HCT116 (cell line): Measurements from ENCODE around the gene CFL1. TPM values are rescaled to one million over a fixed set of nuclear protein-coding genes. Genes with fewer than 3 reads are reported as not detected.

Experiments used
- ATAC-seq: fragments of 200-7000 bp; cut with Tn5 transposase; 2 replicates; pipeline ENCODE4 v1.9.1; 2020; ENCODE audit warnings: mild to moderate bottlenecking, moderate library complexity
- BruUV-seq: library from RNA; stranded (reverse); fragments of 400-500 nt; replicated peaks from 2 replicates; lab custom pipeline; 2021; lab: Mats Ljungman, UMichigan
- CTCF ChIA-PET: fragments of 300-600 bp; sonication (Branson Sonifier 250); formaldehyde crosslinking; loops from one replicate; lab custom pipeline; 2021; ENCODE audit warnings: antibody characterized with exemption; lab: Charles Lee
- POLR2A ChIA-PET: fragments of 300-600, 350-600 bp; sonication (Branson Sonifier 250); formaldehyde crosslinking; loops from one replicate; lab custom pipeline; 2021; ENCODE audit warnings: antibody characterized with exemption; lab: Charles Lee
- RAD21 ChIA-PET, 2 experiments: fragments of 300-600 bp; sonication (Branson Sonifier 250); formaldehyde crosslinking; loops; one replicate each; lab custom pipeline; 2023; ENCODE audit warnings: low total read pairs in 2 of 2; ENCODE audit not compliant: uncharacterized antibody in 2 of 2, unreplicated experiment in 2 of 2, low non-redundant PET in 1 of 2; lab: Charles Lee
- DNase-seq: peaks from one replicate; pipeline ENCODE4 v3.0.0-alpha.2; 2010; ENCODE audit warnings: low read depth, low spot score
- H2AFZ ChIP-seq: fragments of 200-600 bp; shearing (Covaris generic), sonication (generic); 2 replicates; pipeline ENCODE4 v1.6.1; 2017; ENCODE audit warnings: low read depth, mixed run types, mixed read lengths, antibody characterized with exemption, low read length; ENCODE audit not compliant: poor library complexity, severe bottlenecking
- H3K27ac ChIP-seq: 2 replicates; pipeline ENCODE4 v1.5.1; 2012; ENCODE audit warnings: low read depth, low read length
- H3K27me3 ChIP-seq: fragments of 200-600 bp; sonication (generic); 2 replicates; pipeline ENCODE4 v1.6.1; 2016; ENCODE audit warnings: mixed run types, low read length, mixed read lengths; ENCODE audit not compliant: insufficient read depth
- H3K36me3 ChIP-seq, 2 experiments: fragments of 200-500 bp in 1 of 2; fragments of 200-600 bp in 1 of 2; sonication (Bioruptor generic) in 1 of 2; sonication (generic) in 1 of 2; 2 replicates each; pipeline versions ENCODE4 v1.5.1 to v1.6.1; 2014 to 2016; ENCODE audit warnings: low read length in 2 of 2, inconsistent platforms in 1 of 2, mixed read lengths in 1 of 2, mixed run types in 1 of 2; ENCODE audit not compliant: insufficient read depth in 2 of 2, control insufficient read depth in 1 of 2
- H3K4me1 ChIP-seq, 2 experiments: fragments of 200-600 bp in 1 of 2; sonication (generic) in 1 of 2; 2 replicates each; pipeline versions ENCODE4 v1.5.1 to v1.6.1; 2012 to 2017; ENCODE audit warnings: low read length in 2 of 2, inconsistent platforms in 1 of 2, mild to moderate bottlenecking in 1 of 2, mixed read lengths in 1 of 2, mixed run types in 1 of 2, moderate library complexity in 1 of 2; ENCODE audit not compliant: insufficient read depth in 2 of 2, control insufficient read depth in 1 of 2
- H3K4me2 ChIP-seq: fragments of 200-600 bp; sonication (generic); 2 replicates; pipeline ENCODE4 v1.6.1; 2017; ENCODE audit warnings: mixed run types, low read length, mixed read lengths
- H3K4me3 ChIP-seq, 2 experiments: fragments of 200-600 bp in 1 of 2; sonication (generic) in 1 of 2; replicated peaks in 1 of 2; 2 replicates each; pipeline ENCODE4 v1.5.1; 2011 to 2016; ENCODE audit warnings: low read length in 2 of 2, control low read depth in 1 of 2, low read depth in 1 of 2, mild to moderate bottlenecking in 1 of 2, mixed read lengths in 1 of 2, mixed run types in 1 of 2
- H3K79me2 ChIP-seq: fragments of 200-600 bp; sonication (generic); 2 replicates; pipeline ENCODE4 v1.6.1; 2017; ENCODE audit warnings: mild to moderate bottlenecking, mixed run types, low read length, moderate library complexity, mixed read lengths; ENCODE audit not compliant: insufficient read depth
- H3K9ac ChIP-seq: fragments of 200-600 bp; sonication (generic); 2 replicates; pipeline ENCODE4 v1.6.1; 2016; ENCODE audit warnings: low read length, mixed read lengths
- H3K9me2 ChIP-seq: fragments of 200-600 bp; sonication (generic), shearing (Covaris generic); 2 replicates; pipeline ENCODE4 v1.6.1; 2017; ENCODE audit warnings: mixed run types, mild to moderate bottlenecking, moderate library complexity; ENCODE audit not compliant: insufficient read depth
- H3K9me3 ChIP-seq, 2 experiments: fragments of 200-500 bp in 1 of 2; fragments of 200-600 bp in 1 of 2; sonication (Bioruptor generic) in 1 of 2; sonication (generic) in 1 of 2; 2 replicates each; pipeline ENCODE4 v1.6.1; 2014 to 2017; ENCODE audit warnings: low read length in 2 of 2, mixed read lengths in 2 of 2, inconsistent platforms in 1 of 2, low read depth in 1 of 2, mild to moderate bottlenecking in 1 of 2, mixed run types in 1 of 2, moderate library complexity in 1 of 2; ENCODE audit not compliant: control insufficient read depth in 1 of 2, insufficient read depth in 1 of 2
- H4K20me1 ChIP-seq: fragments of 200-600 bp; sonication (generic), shearing (Covaris generic); 2 replicates; pipeline ENCODE4 v1.6.1; 2017; ENCODE audit warnings: mixed run types, mild to moderate bottlenecking, moderate library complexity; ENCODE audit not compliant: insufficient read depth
- CBX3 ChIP-seq: IDR thresholded peaks from 2 replicates; pipeline ENCODE4 v1.6.1; 2012; ENCODE audit warnings: low read depth
- CEBPB ChIP-seq: IDR thresholded peaks from 2 replicates; pipeline ENCODE4 v1.6.1; 2012; ENCODE audit warnings: low read depth
- EGR1 ChIP-seq: IDR thresholded peaks from 2 replicates; pipeline ENCODE4 v1.6.1; 2012; ENCODE audit warnings: low read depth
- EZH2 ChIP-seq: fragments of 200-600 bp; sonication (generic); IDR thresholded peaks from 2 replicates; pipeline ENCODE4 v1.6.1; 2017; ENCODE audit warnings: antibody characterized with exemption, mixed run types
- EZH2phosphoT487 ChIP-seq: fragments of 200-600 bp; IDR thresholded peaks from 2 replicates; pipeline ENCODE4 v1.6.1; 2018; ENCODE audit warnings: antibody characterized with exemption, borderline replicate concordance
- FOSL1 ChIP-seq: IDR thresholded peaks from 2 replicates; pipeline ENCODE4 v1.6.1; 2012; ENCODE audit warnings: low read depth
- JUND ChIP-seq: IDR thresholded peaks from 2 replicates; pipeline ENCODE4 v1.6.1; 2012
- POLR2A ChIP-seq: IDR thresholded peaks from 2 replicates; pipeline ENCODE4 v1.7.0; 2011; ENCODE audit warnings: borderline replicate concordance; ENCODE audit not compliant: insufficient read depth, insufficient read length; ENCODE audit errors: extremely low read depth
- POLR2AphosphoS5 ChIP-seq: IDR thresholded peaks from 2 replicates; pipeline ENCODE4 v1.6.1; 2011; ENCODE audit warnings: mild to moderate bottlenecking, low read depth, low read length, moderate library complexity
- RAD21 ChIP-seq: IDR thresholded peaks from 2 replicates; pipeline ENCODE4 v1.6.1; 2012; ENCODE audit warnings: low read depth, mild to moderate bottlenecking
- SP1 ChIP-seq: IDR thresholded peaks from 2 replicates; pipeline ENCODE4 v1.6.1; 2012; ENCODE audit warnings: low read depth
- SRF ChIP-seq: IDR thresholded peaks from 2 replicates; pipeline ENCODE4 v1.6.1; 2012; ENCODE audit warnings: low read depth
- TCF7L2 ChIP-seq: IDR thresholded peaks from 2 replicates; pipeline ENCODE4 v1.7.0; 2011; ENCODE audit warnings: borderline replicate concordance, inconsistent platforms; ENCODE audit not compliant: insufficient read depth, insufficient read length; ENCODE audit errors: extremely low read depth
- YY1 ChIP-seq: IDR thresholded peaks from 2 replicates; pipeline ENCODE4 v1.6.1; 2011; ENCODE audit warnings: low read length, low read depth, moderate library complexity, mild to moderate bottlenecking; ENCODE audit not compliant: insufficient replicate concordance; ENCODE audit errors: extremely low read depth
- ZFX ChIP-seq: fragments of 450-650 bp; IDR thresholded peaks from 2 replicates; pipeline ENCODE4 v1.6.1; 2017
- ZNF274 ChIP-seq: fragments of 200-500 bp; sonication (Bioruptor generic); IDR thresholded peaks from 2 replicates; pipeline ENCODE4 v1.6.1; 2014; ENCODE audit warnings: mild to moderate bottlenecking, low read depth, low read length, inconsistent platforms
- intact Hi-C: fragments of 100-400 bp; cut with micrococcal nuclease; formaldehyde crosslinking; loops from 2 replicates; pipeline ENCODE4 v1.10.0; 2022
- total RNA-seq: library from RNA; stranded (reverse); gene quantifications from one replicate; pipeline ENCODE4 v1.2.1, GENCODE V29; 2021; ENCODE audit not compliant: unreplicated experiment
- TF ChIP-seq, protein P1 (sequence below): IDR thresholded peaks from 2 replicates; pipeline ENCODE4 v1.6.1; 2012
- TF ChIP-seq, protein P2 (sequence below), 3 experiments: fragments of 200-600 bp in 1 of 3; sonication (generic) in 1 of 3; IDR thresholded peaks in 2 of 3; conservative IDR thresholded peaks in 1 of 3; 2 replicates each; pipeline ENCODE4 v1.5.1; 2012 to 2017; ENCODE audit warnings: low read depth in 2 of 3, low read length in 2 of 3, antibody characterized with exemption in 1 of 3, borderline replicate concordance in 1 of 3, control low read depth in 1 of 3, mild to moderate bottlenecking in 1 of 3, mixed read lengths in 1 of 3, mixed run types in 1 of 3, moderate library complexity in 1 of 3; ENCODE audit not compliant: insufficient read depth in 1 of 3
- TF ChIP-seq, protein P3 (sequence below): IDR thresholded peaks from 2 replicates; pipeline ENCODE4 v1.6.1; 2012; ENCODE audit warnings: low read depth

Gene CFL1
- total RNA-seq, 1 experiment from 2014 or later, result 1,270 TPM

DNA sequence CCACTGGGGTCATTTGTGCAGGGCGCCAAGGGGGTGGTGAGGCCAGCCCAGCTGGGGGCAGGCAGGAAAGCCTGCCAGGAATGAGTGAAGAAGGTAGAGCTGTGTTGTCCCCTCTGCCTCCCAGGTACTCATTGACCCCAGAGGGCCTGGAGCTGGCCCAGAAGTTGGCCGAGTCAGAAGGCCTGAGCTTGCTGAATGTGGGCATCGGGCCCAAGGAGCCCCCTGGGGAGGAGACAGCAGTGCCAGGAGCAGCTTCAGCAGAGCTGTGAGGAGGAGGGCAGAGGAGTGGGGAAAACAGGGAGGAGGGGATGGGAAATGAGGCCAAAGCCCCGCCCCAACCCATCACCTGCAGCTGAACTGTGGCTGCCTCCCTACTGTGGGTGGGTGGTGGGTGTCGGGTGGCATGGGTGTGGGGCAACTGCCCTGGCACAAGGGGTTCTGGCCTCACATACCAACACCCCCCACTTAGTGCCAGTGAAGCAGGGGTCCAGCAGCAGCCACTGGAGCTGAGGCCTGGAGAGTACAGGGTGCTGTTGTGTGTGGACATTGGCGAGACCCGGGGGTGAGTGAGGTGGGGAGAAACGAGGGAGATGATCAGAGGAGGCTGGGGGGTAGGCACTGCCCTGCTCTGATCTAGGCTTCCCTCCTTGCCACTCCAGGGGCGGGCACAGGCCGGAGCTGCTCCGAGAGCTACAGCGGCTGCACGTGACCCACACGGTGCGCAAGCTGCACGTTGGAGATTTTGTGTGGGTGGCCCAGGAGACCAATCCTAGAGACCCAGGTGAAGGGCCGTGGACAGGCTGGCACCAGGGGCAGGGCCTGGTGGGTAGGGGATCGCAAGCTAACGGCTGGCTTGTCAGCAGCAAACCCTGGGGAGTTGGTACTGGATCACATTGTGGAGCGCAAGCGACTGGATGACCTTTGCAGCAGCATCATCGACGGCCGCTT lies 5.2 kb upstream of the CFL1 start:
- Histone ChIP-seq H3K4me2 (no peak overlapping the region), H2AFZ (no peak overlapping the region), H3K9me3 (no peaks in the 10 kb centered on the region), H3K36me3 (peaks cover 7 to 18% of the 10 kb centered on the region in 2 experiments; a peak in 3 of 4 replicates), H3K79me2 (peaks cover 22% of the 10 kb centered on the region), H3K9ac (no peak overlapping the region), H3K4me1 (peaks cover 17 to 30% of the 10 kb centered on the region in 2 experiments), H3K27ac (no peak overlapping the region; the same call in 1 of the 2 replicates), H3K27me3 (no peaks in the 10 kb centered on the region), H3K4me3 (no peak overlapping the region), H3K9me2 (no peaks in the 10 kb centered on the region), H4K20me1 (no peaks in the 10 kb centered on the region)
- RAD21 ChIA-PET, result no interaction called here
- POLR2A ChIA-PET, result no interaction called here
- CTCF ChIA-PET, result no interaction called here
- no peak for ATAC-seq
- no peak for TF ChIP-seq SRF
- TF ChIP-seq TCF7L2, result no peak
- TF ChIP-seq, protein P1, sequence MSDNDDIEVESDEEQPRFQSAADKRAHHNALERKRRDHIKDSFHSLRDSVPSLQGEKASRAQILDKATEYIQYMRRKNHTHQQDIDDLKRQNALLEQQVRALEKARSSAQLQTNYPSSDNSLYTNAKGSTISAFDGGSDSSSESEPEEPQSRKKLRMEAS, result no peak
- TF ChIP-seq EGR1, result no peak
- no peak for TF ChIP-seq SP1
- no peak for TF ChIP-seq EZH2
- no peak for TF ChIP-seq CEBPB
- no peak for TF ChIP-seq ZNF274
- TF ChIP-seq EZH2phosphoT487, result no peak
- no peak for TF ChIP-seq RAD21
- TF ChIP-seq, protein P2, sequence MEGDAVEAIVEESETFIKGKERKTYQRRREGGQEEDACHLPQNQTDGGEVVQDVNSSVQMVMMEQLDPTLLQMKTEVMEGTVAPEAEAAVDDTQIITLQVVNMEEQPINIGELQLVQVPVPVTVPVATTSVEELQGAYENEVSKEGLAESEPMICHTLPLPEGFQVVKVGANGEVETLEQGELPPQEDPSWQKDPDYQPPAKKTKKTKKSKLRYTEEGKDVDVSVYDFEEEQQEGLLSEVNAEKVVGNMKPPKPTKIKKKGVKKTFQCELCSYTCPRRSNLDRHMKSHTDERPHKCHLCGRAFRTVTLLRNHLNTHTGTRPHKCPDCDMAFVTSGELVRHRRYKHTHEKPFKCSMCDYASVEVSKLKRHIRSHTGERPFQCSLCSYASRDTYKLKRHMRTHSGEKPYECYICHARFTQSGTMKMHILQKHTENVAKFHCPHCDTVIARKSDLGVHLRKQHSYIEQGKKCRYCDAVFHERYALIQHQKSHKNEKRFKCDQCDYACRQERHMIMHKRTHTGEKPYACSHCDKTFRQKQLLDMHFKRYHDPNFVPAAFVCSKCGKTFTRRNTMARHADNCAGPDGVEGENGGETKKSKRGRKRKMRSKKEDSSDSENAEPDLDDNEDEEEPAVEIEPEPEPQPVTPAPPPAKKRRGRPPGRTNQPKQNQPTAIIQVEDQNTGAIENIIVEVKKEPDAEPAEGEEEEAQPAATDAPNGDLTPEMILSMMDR (IDR thresholded peaks at IDR 0.05 in 2 of 3, conservative IDR thresholded peaks at IDR 0.05 in 1 of 3; ENCODE audit: borderline replicate concordance in 1 of 3, insufficient read depth in 1 of 3, low read depth in 2 of 3, low read length in 2 of 3), result no peak
- no peak for TF ChIP-seq FOSL1
- TF ChIP-seq CBX3, result no peak
- TF ChIP-seq, protein P3, sequence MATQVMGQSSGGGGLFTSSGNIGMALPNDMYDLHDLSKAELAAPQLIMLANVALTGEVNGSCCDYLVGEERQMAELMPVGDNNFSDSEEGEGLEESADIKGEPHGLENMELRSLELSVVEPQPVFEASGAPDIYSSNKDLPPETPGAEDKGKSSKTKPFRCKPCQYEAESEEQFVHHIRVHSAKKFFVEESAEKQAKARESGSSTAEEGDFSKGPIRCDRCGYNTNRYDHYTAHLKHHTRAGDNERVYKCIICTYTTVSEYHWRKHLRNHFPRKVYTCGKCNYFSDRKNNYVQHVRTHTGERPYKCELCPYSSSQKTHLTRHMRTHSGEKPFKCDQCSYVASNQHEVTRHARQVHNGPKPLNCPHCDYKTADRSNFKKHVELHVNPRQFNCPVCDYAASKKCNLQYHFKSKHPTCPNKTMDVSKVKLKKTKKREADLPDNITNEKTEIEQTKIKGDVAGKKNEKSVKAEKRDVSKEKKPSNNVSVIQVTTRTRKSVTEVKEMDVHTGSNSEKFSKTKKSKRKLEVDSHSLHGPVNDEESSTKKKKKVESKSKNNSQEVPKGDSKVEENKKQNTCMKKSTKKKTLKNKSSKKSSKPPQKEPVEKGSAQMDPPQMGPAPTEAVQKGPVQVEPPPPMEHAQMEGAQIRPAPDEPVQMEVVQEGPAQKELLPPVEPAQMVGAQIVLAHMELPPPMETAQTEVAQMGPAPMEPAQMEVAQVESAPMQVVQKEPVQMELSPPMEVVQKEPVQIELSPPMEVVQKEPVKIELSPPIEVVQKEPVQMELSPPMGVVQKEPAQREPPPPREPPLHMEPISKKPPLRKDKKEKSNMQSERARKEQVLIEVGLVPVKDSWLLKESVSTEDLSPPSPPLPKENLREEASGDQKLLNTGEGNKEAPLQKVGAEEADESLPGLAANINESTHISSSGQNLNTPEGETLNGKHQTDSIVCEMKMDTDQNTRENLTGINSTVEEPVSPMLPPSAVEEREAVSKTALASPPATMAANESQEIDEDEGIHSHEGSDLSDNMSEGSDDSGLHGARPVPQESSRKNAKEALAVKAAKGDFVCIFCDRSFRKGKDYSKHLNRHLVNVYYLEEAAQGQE, result no peak
- no peak for TF ChIP-seq POLR2AphosphoS5
- TF ChIP-seq JUND, result no peak
- no peak for TF ChIP-seq YY1
- no peak for TF ChIP-seq POLR2A
- TF ChIP-seq ZFX, result no peak
- intact Hi-C loops, result no loop called here
- DNase-seq, result no peak
- no TSS peak for BruUV-seq
